IPS-NIHi7 (cell line): ENCODE data around the gene GNA12.

Experiments used
- DNase-seq: peaks from one replicate; pipeline ENCODE4 v3.0.0; 2012; ENCODE audit warnings: mixed read lengths; ENCODE audit errors: extremely low spot score

The GNA12 gene

DNA sequence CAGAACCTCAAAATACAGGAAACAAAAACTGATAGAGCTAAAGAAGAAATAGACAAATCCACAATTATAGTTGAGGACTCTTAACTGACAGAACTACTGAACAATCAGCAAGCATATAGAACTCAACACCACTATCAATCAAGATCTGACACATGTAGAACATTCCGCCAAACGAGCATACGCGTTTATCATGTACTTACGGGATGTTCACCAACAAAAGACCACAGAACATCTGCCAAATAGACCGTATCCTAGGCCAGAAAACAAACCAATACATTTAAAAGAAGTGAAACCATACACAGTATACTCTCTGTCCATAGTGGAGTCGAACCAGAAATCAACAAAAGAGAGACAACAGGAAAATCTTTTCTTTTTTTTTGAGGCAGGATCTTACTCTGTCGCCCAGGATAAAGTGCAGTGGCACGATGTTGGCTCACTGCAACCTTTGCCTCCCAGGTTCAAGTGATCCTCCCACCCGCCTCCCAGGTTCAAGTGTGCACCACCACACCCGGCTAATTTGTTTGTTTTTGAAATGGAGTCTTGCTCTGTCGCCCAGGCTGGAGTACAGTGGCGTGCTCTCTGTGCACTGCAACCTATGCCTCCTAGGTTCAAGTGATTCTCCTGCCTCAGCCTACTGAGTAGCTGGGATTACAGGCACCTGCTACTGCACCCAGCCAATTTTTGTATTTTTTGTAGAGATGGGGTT lies 5.1 kb downstream of the GNA12 start:
- DNase-seq, result no peak

- no peak for DNase-seq
These were observed 5.7 kb downstream of the GNA12 start for GRCh38 chr7:2838451-2838850.

GRCh38 chr7:2837496-2837895 lies 6.6 kb downstream of the GNA12 start:
- DNase-seq, result no peak

GRCh38 chr7:2834748-2835441 lies 9.2 kb downstream of the GNA12 start:
- no peak for DNase-seq

DNA sequence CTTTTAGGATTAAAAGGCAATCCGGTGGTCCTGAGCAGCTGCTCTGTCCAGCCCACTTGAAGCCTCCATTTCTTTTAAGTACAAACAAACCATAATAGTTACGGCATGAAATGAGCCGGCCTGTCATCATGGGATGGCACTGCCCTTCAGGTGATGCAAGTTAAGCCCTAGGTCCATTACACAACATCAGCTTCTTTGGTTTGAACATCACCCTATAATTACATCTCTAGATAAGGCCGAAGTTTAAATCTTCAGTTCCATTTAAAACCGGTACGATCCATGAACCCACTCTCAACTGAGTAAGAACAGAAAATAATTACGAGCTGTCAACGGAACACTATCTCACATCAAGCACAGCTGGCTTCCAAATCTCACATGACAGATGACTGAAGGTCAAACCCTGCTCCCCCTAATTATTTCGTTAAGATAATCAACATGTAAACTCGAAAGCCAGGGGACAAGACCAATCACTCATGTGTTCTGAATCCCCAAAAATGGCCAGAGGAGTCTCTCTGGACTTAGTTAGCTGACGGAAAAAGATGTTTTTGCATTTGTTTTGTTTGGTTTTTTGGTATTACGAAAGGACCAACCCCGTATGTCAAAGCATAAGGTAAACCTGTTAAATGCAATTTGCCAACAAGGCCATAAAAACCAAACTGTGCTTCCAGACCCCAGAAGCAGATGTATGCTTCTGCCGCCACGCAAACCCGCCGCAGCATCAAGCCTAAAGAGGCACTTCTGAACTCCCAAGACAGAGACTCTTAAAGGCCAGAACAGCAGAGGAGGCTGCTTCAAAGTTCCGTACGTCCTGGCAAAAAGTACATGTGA lies 10.8 kb downstream of the GNA12 start:
- no peak for DNase-seq

DNA sequence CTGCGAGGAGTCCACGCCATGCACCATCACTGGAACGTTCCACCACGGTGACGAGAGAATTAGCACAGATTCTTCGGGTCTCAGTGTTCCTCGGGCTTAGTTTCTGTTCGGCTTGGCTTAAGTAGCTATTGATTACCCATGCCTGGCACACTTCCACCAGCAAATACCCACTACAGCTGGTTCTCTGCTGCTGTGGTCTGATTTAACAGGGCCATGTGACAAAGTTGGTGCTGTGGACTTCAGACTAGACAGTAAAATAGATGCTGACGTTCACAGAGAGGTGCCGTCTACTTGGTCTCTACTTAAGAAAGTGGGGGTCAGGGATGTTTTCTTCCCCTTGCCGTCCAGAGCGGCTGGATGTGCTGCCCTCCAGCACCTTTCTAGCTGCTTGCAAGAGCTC lies 11.6 kb downstream of the GNA12 start:
- DNase-seq, result no peak

DNA sequence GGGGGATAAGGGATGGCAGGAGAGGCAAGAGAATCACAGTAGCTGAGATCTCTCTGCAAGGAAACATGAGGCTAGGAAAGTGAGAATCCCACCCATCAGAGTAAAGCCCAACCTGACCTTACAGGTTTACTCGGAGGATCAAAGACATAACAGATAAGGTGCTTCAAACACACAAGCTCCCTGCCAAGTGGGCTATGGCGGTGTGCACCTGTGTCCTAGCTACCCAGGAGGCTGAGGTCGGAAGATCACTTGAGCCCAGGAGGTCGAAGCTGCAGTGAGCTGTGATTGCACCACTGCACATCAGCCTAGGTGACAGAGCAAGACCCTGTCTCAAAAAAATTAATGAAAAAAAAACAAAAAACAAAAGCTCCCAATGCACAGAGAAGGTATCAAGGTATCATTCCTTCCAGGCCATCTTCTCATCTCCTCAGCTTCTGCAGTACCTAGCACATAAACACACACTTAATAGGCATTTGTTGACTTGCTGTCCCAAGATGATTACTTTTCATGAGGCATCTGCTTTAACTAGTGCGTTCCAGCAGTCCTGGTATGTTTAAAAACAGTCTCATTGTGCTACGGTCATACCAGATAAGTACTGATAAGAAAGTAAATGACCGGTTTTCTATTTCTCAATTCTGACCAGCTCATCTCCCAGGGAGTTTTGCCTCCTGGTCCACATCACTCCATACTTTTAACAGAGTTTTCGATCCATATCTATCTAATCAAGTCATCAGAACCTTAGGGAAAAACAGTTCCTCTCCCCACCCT lies 13.3 kb downstream of the GNA12 start:
- no peak for DNase-seq

DNA sequence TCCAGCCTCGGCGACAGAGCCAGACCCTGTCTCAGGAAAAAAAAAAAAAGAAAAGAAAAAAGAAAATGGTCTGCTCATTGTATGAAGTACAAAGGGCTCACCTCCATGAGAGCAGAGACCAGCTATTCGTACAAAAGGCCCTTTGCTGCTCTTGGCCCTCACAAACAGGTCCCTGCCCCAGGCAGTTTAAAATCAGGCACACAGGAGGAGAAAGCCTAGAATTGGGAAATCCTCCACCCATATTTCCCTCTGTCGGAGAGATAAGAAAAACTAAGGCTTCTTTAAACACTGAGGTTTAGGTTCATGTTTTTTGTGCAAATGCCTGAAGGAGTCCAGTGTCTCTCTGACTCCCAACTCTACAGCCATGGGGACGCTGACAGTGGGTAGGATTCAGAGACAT lies 15.1 kb downstream of the GNA12 start:
- no peak for DNase-seq

DNA sequence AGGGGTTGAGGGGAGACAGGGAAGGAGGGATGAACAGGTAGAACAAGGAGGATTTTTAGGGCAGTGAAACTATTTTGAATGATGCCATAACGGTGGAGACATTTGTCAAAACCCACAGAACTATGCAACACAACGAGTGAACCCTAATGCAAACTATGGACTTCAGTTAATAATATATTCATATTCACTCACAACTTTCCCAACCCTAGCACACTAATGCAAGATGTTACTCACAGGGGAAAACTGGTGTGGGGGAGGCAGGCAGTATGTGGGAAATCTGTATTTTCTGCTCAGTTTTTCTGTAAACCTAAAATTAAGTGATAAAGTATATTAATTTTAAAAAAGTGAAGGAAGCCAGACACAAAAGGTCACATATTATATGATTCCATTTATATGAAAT lies 17.3 kb downstream of the GNA12 start:
- DNase-seq, result no peak

GRCh38 chr7:2825559-2826227 lies 18.4 kb downstream of the GNA12 start:
- no peak for DNase-seq

- peak; percentile 72 for DNase-seq
These were observed 19.2 kb downstream of the GNA12 start for GRCh38 chr7:2824678-2825461.

DNA sequence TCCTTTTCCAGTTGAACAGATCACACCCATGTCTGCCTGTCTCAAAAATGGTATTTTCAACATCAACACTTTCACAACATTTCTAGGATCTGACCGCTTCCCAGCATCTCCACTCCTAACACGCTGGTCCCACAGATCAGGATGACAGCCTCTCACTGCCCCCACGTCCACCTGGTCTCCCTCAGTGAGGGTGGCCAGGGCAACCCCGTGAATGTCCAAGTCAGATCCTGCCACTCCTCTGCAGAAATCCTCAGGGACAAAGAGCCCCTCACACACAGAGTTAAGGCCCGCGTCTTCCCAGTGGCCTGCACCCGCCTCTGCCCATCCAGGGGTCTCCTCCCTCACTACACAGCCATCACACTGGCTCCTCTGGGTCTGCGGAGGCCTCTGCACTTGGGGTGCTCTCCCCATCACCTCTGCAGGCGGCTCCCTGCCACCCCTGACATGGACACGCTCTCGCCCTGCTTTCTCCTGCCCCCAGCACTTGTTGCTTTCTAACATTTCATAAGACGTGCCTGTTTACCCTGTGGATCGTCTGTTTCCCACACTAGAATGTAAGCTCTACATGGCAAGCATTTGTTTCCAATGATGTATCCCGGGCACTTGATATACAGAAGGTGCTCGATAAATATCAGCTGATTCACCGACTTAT lies 20.0 kb downstream of the GNA12 start:
- DNase-seq, result no peak

GRCh38 chr7:2823130-2823529 lies 21.0 kb downstream of the GNA12 start:
- DNase-seq, result no peak

DNA sequence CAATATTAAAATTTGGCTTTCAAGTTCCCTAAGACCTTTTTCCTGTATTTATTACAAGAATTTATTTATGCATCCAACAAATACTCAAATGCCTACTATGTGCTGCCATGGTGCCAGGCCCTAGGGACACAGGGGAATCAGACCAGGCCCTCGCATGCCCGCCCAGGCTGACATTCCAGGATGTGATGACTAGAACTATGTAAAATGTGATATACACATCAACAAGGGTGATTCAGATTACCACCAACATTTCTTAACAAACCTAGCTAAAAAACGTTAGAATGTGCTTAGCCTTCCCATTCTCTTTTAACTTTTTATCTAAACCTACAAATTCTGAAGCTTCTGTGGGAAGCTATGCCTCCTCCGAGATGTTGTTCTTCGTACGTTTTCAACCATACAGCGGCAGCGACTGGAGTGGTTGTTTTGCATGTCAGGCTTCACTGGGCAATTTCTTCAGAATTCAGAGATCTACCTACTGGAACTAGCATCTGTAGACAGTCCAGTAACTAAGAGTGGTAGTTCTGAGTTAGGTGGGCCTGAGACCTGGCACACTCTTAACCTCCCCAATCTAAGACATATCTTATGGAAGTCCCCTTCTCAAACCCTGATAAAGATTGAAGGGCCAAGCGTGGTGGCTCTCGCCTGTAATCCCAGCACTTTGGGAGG lies 22.1 kb downstream of the GNA12 start:
- DNase-seq, result no peak

DNA sequence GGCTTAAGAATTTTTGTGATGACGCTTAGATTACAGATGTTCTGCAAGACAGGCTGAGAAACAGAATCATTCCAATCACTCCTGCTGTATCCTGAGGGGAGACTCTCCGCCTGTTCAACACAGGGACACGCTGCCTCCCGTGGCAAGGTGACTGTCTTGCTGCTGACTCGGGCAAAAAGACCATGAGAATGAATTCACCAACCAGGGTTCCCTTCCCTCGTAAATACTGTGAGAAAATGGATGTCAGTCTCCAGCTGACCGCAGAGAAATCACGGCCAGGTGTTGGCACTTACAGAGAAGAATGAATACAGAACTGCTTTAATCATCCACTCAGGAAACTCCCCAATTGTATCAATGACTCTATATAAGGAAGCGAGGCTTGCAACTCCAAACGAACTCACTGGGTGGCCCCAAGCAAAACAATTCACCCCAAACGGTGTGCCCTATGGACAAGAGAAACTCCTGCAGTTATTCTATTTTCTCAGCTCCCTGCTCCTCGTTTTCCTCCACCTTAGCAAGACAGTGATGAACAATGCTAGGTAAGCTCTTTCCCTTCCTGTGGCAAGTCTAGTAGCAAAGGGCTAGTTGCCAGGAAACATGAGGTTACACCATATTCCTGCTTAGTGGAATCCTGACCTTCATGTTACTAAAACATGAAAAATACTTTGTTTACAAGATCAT lies 22.8 kb downstream of the GNA12 start:
- DNase-seq, result peak; percentile 53

DNA sequence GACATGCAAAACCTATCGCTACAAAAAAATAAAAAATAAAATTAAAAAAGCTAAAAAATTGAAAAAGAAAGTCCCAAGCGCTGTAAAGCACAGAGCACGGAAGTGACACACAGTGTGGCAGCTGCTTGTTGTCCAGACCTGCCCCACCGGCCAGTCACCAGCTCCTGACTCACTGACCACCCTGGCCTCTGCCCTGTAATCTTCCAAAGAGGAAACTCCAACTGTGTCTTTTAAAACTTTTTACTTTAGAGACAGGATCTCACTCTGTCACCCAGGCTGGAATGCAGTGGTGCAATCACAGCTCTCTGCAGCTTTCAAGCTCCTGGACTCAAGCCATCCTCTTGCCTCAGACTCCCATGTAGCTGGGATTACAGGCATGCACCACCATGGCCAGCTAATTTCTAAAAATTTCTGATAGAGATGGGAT lies 23.6 kb downstream of the GNA12 start:
- no peak for DNase-seq

GRCh38 chr7:2819954-2820397 lies 24.1 kb downstream of the GNA12 start:
- DNase-seq, result no peak

DNA sequence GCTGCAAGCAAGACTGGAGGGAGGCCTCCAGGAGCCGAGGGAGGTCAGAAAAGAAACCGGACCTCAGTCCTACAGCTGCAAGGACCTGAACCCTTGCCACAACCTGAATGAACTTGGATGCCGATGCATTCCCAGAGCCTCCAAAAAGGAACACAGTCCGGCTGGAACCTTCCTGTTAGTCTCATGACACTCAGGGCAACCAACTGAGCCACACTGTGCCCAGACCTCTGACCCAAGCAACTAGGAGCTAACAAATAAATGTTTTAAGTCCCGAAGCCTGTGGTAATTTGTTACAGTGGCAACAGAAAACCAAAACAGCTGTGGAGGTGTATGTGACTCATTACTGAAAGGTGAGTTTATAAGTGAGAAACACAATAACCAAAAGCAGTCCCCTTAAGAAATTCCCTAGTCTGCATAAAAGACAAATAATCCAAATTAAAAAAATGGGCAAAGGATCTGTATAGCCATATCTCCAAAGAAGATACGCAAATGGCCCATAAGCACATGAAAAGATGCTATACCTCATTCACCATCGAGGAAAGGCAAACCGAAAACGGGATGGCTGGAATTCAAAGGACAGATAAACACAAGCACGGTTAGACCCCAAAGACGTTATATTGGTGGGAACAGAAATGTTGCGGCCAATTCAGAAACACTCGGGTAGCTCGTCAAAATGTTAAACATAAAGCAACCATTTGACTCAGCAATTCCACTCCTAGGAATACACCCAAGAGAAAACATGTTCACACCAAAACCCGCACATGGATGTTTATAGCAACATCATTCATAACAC lies 24.8 kb downstream of the GNA12 start:
- DNase-seq, result no peak
